Esophagus muscularis mucosa (tissue), 4 donors: ENCODE measurements around the gene ZNF714.
A peak's percentile ranks its signal among the peaks of the same experiment; 100 is the strongest.

Experiments used
- CTCF ChIP-seq, 3 experiments: fragments of 200-600 bp in 2 of 3; fragments of 450-650 bp in 1 of 3; sonication (generic) in 2 of 3; IDR thresholded peaks; one replicate each; pipeline ENCODE4 v1.5.1; 2017 to 2019; ENCODE audit warnings: antibody characterized with exemption in 3 of 3, mild to moderate bottlenecking in 2 of 3, moderate library complexity in 1 of 3
- EP300 ChIP-seq: sonication (generic); formaldehyde crosslinking; IDR thresholded peaks from one replicate; pipeline ENCODE4 v1.6.1; 2017; ENCODE audit warnings: antibody characterized with exemption
- POLR2A ChIP-seq: fragments of 450-650 bp; IDR thresholded peaks from one replicate; pipeline ENCODE4 v1.6.1; 2017; ENCODE audit warnings: antibody characterized with exemption, moderate library complexity, mild to moderate bottlenecking, low read depth
- POLR2AphosphoS5 ChIP-seq, 2 donors: sonication (generic); formaldehyde crosslinking; IDR thresholded peaks; one replicate each; pipeline ENCODE4 v1.6.1; 2017; ENCODE audit warnings: antibody characterized with exemption in 2 of 2

- TF ChIP-seq CTCF (IDR thresholded peaks at IDR 0.05) = no peak
- no peak for TF ChIP-seq POLR2A
- TF ChIP-seq POLR2AphosphoS5 (IDR thresholded peaks at IDR 0.05) = peak; percentile 44 to 65
- TF ChIP-seq EP300 = no peak
These were observed at the start of gene ZNF714 for GRCh38 chr19:21082011-21082975.
